ENCODE results near the gene CCDC6.

The CCDC6 gene

GRCh38 chr10:59833810-59834209 lies 72.5 kb downstream of the CCDC6 start:
- H3K4me3 ChIP-seq (ENCODE audit: low read depth, low read length) = no peak overlapping the region
- TF ChIP-seq CTCF (IDR thresholded peaks at IDR 0.05; ENCODE audit: low read depth, low read length) = no peak

- no peak overlapping the region for H3K4me3 ChIP-seq (ENCODE audit: low read depth, low read length)
- TF ChIP-seq CTCF (IDR thresholded peaks at IDR 0.05; ENCODE audit: low read depth, low read length) = no peak
Measured at GRCh38 chr10:59832506-59832905, 73.8 kb downstream of the CCDC6 start.

GRCh38 chr10:59831658-59832503 lies 74.5 kb downstream of the CCDC6 start:
- no peak overlapping the region for H3K4me3 ChIP-seq (ENCODE audit: low read depth, low read length)
- no peak for TF ChIP-seq CTCF (IDR thresholded peaks at IDR 0.05; ENCODE audit: low read depth, low read length)

GRCh38 chr10:59830601-59831259 lies 75.6 kb downstream of the CCDC6 start:
- peak; percentile 89 for TF ChIP-seq CTCF (IDR thresholded peaks at IDR 0.05; ENCODE audit: low read depth, low read length)
- no peak overlapping the region for H3K4me3 ChIP-seq (ENCODE audit: low read depth, low read length)

- no peak for TF ChIP-seq CTCF (IDR thresholded peaks at IDR 0.05; ENCODE audit: low read depth, low read length)
- H3K4me3 ChIP-seq (ENCODE audit: low read depth, low read length) = no peak overlapping the region
Measured at GRCh38 chr10:59829601-59830000, 76.8 kb downstream of the CCDC6 start.

- no peak overlapping the region for H3K4me3 ChIP-seq (ENCODE audit: low read depth, low read length)
- no peak for TF ChIP-seq CTCF (IDR thresholded peaks at IDR 0.05; ENCODE audit: low read depth, low read length)
Measured at GRCh38 chr10:59829024-59829423, 77.3 kb downstream of the CCDC6 start.

- H3K4me3 ChIP-seq (ENCODE audit: low read depth, low read length) = no peak overlapping the region
- no peak for TF ChIP-seq CTCF (IDR thresholded peaks at IDR 0.05; ENCODE audit: low read depth, low read length)
Measured at GRCh38 chr10:59825932-59826331, 80.4 kb downstream of the CCDC6 start.
